HL-60 (cell line): ENCODE measurements around the gene ZRANB1.

Experiments used
- CTCF ChIP-seq: IDR thresholded peaks from one replicate; pipeline ENCODE4 v1.5.1; 2011; ENCODE audit warnings: low read length, control low read depth, inconsistent platforms; ENCODE audit not compliant: insufficient read depth
- GABPA ChIP-seq: IDR thresholded peaks from 2 replicates; pipeline ENCODE4 v1.6.1; 2012; ENCODE audit warnings: low read depth
- POLR2AphosphoS5 ChIP-seq: IDR thresholded peaks from 2 replicates; pipeline ENCODE4 v1.6.1; 2012; ENCODE audit warnings: low read depth
- TF ChIP-seq, protein P1 (sequence below): IDR thresholded peaks from 2 replicates; pipeline ENCODE4 v1.6.1; 2012; ENCODE audit warnings: low read depth; ENCODE audit not compliant: insufficient replicate concordance

- no peak for TF ChIP-seq CTCF
- TF ChIP-seq, protein P1, sequence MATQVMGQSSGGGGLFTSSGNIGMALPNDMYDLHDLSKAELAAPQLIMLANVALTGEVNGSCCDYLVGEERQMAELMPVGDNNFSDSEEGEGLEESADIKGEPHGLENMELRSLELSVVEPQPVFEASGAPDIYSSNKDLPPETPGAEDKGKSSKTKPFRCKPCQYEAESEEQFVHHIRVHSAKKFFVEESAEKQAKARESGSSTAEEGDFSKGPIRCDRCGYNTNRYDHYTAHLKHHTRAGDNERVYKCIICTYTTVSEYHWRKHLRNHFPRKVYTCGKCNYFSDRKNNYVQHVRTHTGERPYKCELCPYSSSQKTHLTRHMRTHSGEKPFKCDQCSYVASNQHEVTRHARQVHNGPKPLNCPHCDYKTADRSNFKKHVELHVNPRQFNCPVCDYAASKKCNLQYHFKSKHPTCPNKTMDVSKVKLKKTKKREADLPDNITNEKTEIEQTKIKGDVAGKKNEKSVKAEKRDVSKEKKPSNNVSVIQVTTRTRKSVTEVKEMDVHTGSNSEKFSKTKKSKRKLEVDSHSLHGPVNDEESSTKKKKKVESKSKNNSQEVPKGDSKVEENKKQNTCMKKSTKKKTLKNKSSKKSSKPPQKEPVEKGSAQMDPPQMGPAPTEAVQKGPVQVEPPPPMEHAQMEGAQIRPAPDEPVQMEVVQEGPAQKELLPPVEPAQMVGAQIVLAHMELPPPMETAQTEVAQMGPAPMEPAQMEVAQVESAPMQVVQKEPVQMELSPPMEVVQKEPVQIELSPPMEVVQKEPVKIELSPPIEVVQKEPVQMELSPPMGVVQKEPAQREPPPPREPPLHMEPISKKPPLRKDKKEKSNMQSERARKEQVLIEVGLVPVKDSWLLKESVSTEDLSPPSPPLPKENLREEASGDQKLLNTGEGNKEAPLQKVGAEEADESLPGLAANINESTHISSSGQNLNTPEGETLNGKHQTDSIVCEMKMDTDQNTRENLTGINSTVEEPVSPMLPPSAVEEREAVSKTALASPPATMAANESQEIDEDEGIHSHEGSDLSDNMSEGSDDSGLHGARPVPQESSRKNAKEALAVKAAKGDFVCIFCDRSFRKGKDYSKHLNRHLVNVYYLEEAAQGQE: no peak
- TF ChIP-seq POLR2AphosphoS5: no peak
- TF ChIP-seq GABPA: no peak
Observed at GRCh38 chr10:124966008-124966407, 24.1 kb downstream of the ZRANB1 start.
